GM21825 (cell line): ENCODE data around the gene NTS.
A peak's percentile ranks its signal among the peaks of the same experiment; 100 is the strongest.

Experiments
- ATAC-seq: cut with Tn5 transposase; IDR thresholded peaks from one replicate; pipeline ENCODE4 v1.9.1; 2021; ENCODE audit warnings: mild to moderate bottlenecking, moderate library complexity; ENCODE audit not compliant: unreplicated experiment

The NTS gene, protein sequence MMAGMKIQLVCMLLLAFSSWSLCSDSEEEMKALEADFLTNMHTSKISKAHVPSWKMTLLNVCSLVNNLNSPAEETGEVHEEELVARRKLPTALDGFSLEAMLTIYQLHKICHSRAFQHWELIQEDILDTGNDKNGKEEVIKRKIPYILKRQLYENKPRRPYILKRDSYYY

DNA sequence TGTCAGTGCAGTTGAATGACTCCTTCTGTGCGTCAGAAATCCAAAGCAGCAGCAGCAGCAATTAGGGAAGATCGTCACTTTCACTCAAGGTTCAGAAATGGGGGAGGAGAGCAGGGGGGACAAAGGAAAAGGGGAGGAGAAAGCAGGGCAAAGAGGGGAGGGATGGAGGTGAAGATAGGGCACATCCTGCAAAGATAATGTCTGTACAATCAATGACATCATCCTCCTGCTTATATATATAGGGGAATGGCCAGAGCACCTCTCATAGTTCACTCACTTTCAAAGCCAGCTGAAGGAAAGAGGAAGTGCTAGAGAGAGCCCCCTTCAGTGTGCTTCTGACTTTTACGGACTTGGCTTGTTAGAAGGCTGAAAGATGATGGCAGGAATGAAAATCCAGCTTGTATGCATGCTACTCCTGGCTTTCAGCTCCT is at the start of gene NTS:
Gene NTS, plus strand, starts transcription at position 265 of the 431 bp plus-strand sequence. Its CDS starts 109 bp downstream, at position 374.
- ATAC-seq, result peak; percentile 85

DNA sequence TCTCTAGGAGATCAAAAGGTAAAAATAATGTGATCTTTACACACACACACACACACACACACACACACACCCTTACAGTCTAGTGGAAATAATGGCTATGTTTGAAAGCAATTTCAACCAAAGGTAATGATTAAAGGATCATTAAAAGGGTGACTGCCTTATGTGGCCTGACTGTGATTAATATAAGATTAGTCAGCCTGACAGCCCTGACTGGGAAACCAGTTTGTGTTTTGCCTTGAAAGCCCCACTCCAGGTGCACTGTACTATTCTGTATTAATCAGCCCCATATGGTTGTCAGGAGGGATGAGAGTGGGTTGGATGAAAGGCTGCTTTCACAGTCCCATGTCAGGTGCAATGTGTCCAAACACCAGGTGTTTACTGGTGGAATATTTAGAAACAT is 48.3 kb upstream of the NTS start:
- ATAC-seq, result no peak

DNA sequence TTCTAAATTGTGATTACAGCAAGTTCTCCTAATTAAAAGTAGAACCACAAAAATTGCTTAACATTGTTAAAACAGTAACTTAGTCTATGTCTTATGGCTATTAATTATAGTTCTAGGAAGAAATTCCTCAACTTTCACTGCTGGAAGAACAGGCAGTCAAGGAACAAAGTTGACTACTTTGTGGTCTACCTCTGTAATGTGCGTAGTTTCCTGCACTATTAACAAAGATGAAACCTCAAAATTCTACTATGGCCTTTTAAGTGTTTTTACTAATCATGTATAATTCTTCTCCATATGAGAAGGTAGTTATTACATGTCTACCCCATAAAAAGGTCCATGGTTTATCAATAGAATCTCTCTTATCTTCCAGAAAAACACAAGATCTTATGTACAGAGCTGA is 45.5 kb upstream of the NTS start:
- no peak for ATAC-seq

DNA sequence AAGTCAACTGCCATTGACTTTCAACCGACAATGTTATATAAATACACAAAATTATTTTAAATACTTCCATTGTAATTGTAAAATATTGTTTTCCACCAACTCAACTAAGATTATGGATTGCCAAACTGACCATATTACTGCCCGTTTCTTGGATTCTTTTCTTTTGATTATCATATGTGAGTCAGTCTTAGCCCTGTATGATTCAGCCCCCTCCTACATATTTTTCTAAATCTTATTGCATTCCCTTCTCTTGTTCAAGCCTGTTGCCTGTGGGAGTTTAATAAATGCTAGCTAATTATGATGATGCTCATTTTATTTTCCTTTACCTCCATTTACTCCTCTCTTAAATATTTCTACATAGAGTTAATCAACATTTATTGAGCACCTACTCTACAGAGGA is 44.7 kb upstream of the NTS start:
- ATAC-seq, result no peak

DNA sequence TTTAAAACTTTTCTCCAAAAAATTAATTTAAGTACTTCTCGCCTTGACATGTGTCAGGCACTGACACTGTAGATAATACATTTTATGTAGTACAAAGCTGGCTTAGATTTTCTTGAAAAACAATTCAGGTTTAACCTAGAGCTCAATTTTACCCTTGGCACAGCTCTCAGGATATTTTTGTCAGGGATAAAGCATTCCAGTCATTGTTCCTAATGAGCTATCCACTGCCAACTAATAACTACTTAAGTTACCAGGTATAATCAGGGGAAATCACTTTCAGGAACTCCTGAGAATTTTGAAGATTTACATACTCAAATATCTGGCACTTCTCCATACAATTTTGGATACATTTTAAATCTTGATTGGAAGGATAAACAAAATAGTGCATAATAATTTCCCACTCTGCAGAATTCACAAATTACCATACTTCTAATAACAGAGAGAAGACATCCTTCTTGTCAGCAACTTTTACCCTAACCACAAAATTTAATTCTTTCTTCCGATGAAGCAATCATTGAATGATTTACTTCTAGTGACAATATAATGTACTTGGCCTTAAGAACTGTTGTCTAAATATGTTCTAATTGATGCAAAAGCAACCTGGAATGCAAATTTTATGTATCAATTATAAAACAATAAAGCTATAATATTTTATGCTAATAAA is 42.6 kb upstream of the NTS start:
- no peak for ATAC-seq

DNA sequence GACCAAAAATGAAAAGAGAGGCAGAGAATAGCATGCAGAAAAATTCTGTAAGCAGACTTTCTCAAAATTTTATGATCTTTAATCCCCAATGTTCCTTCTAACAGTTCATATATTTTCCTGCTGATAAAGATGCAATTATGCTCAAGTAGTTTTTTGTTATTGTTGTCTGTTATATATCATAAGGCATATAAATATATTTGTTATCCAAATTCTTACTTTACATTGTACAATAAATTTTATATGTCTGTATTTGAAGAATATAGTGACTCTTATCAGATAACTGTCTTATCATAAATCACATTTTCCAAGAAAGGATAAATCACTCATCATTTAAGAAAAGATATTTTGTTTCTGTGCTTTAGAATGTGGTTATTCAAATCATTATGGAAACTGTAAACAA is 40.5 kb upstream of the NTS start:
- no peak for ATAC-seq

DNA sequence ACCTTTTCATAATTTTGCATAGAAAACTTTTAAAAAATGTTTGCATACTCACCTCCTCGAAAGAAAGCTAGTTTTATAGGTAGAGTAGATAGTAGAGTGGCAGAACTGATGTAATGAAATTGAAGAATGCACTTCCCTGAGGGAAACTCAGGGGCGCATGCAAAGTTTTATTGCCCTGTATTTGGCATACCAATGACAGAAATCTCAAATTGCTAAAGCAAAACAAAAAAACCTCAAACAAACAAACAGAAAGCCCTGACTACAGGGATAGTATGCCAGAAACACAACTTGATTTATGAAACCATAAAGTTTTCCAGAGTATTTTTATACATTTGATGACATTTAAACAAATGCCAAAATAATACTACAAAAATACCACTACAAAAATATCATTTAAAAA is 39.7 kb upstream of the NTS start:
- ATAC-seq, result no peak

DNA sequence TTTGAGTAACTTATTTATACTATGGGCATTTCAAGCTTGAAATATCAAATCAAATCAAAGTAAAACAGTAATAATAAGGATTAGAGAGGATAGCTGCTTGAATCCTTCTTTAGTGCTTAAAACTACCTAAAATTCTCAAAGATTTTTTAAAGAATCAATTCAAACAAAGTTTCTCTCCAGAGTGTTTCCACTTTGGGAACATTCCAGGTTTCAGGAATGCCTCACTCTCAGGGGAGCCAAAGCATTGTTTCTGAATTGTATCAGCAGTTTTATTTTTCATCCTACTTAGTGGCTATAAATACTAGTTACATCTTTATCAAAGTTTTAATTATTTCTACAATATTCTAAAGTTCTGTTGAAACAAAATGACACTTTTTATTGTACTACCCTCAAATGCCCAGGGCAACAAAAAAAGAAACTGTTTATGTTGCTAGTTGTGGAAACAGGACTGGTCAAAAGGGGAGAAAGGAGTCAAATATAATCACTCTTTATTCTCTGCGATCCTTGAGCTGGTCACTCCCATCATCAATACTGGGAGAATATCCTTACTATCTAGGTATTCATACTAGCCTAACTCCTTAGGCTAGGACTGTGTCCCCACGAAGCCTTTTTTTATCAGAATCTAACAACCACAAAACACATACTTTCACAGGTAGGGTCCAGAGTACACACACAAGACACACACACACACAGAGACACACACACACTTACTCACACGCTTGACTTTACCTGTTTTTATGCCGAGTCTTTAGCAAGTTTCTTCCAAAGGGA is 38.5 kb upstream of the NTS start:
- ATAC-seq, result no peak

DNA sequence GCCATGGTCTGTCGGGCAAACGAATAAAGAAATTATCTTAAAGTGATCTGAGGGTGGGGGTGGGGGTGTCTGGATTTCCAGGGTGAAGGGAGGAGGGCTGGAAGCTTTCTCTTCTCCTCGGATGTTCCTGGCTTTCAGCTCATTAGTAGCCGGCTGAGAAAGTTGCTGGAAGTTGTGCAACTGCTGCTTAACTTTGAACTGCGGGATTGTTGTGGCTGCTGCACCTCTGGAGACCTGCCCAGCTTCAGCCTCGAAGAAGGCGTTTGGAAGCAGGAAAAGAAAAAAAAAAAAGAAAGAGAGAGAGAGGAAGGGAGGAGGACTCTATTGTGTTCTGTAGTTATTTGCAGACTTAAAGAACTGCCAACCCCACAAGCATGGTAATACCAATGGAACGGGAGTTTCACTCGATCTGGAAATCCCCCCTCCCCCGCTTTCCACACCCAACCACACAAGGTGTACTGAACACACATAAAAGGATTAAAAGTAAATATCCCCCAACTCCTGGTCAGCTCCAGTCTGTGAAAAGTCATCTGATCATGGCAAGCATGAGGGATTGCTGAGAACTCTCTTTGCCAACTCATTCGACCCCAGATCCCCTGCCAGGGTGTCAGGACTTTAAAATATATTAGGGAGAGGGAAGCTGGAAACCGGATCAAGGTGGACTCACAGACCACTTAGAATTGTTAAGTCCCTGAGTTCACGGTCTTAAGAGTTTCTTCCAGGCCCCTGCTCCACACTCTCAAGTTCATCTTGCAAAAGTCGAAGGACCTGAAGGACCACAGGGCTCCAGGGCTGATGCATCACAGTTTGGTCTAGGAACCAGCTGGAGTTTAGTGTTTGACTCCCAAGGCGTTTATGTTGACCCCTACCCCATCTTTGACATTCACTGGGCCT is 37.7 kb upstream of the NTS start, which contains the start of gene RASSF9:
Gene RASSF9, minus strand, starts transcription at position 213 of the 894 bp plus-strand sequence. Its CDS starts 208 bp downstream, at position 5.
- no peak for ATAC-seq

DNA sequence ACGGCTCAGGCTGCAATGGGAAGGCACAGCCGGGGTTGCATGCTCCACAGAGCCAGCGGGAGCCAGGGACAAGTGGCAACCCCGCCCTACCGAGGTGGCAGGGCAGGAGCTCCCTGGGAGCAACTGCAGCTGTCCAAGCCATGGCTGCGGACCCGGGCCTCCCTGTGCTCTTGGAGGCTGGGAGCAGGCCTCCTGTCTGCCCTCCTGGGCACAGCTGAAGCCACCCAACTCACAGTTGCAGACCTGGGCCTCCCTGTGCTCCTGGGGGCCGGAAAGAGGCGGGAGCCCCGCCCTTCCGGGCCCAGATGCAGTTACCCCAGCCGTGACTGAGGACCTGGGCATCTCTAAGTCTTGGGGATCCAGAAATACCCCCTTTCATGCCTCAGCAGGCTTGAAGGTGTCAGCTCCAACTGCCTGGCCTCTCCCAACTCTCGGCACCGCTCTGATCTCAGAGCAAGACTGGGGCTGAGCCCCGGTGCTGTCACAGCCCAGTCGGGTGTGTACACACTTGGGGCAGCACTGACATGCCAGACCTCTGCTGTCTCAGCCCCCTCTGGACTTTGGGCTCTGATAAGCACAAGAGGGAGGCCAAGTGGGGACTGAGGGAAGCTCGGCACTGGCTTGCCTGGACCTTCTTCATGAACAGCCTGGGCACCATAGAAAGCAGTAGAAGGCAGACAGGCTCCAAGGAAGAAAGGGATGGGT is 30.3 kb upstream of the NTS start:
- no peak for ATAC-seq

DNA sequence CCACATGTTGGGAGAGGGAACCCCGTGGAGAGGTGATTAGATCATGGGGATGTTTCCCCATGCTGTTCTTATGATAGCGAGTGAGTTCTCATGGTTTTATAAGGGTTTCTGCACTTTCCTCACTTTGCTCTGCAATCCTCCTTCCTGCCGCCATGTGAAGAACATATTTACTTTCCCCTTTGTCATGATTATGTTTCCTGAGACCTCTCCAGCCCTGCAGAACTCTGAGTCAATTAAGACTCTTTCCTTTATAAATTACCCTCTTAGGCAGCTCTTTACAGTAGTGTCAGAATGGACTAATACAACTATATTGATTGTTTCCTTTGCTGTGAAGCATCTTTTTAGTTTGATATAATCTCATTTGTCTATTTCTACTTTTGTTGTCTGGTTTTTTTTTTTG is 24.8 kb upstream of the NTS start:
- ATAC-seq, result no peak

DNA sequence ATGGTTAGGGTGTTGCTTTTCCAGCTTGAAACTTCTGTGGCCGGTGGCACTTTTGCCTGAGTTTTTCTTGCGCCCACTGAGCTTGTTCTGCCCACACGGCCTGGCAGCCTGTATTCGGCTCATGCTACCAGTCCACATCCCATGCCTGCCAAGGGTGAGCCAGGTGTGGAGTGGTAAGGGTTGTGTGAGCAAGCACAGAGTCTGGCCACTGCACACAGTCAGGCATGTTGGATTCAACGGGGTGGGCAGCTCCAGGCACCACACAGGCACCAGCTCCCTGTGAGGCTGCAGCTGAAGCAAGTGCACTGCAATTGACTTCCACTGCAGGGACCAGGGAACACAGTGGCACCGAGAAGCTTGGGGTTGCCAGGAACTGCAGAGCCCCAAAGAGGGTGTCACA is 18.8 kb upstream of the NTS start:
- ATAC-seq, result no peak

DNA sequence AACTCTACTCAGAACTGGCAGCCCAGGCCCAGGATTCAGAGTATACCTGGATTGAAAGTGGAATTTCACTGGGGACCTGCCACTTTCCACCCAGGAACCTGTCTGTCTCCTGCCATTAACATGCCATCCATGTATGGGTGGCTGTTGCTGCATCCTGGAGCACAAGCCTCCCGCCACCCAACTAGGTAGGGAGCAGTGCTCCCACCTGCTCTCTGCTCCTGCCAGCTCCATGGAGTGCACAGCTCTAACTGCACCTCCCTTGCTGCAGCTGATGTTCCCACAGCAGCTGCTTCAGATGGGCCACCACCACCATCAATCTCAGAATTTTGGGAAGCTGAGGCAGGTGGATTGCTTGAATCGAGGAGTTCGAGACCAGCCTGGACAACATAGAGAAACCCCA is 17.1 kb upstream of the NTS start:
- ATAC-seq, result no peak

DNA sequence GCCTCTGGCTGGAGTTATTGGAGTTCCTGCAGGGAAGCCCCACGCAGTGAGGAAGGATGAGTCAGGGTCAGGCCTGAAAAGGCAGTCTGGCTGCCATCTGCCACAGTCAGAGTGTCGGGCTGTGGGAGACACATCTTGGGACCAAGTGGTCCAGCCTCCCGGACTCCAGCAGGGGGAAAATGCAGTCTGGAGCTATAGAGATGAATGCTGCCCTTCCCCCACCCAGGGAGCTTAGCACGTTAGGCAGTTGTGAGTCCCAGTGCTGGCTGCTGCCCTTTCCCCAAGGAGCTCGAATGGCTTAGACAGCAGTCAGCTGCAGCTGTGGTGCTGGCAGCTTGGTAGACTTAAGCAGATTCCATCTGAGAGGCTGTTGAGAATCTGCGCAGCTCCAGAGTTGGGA is 8.2 kb upstream of the NTS start:
- no peak for ATAC-seq

DNA sequence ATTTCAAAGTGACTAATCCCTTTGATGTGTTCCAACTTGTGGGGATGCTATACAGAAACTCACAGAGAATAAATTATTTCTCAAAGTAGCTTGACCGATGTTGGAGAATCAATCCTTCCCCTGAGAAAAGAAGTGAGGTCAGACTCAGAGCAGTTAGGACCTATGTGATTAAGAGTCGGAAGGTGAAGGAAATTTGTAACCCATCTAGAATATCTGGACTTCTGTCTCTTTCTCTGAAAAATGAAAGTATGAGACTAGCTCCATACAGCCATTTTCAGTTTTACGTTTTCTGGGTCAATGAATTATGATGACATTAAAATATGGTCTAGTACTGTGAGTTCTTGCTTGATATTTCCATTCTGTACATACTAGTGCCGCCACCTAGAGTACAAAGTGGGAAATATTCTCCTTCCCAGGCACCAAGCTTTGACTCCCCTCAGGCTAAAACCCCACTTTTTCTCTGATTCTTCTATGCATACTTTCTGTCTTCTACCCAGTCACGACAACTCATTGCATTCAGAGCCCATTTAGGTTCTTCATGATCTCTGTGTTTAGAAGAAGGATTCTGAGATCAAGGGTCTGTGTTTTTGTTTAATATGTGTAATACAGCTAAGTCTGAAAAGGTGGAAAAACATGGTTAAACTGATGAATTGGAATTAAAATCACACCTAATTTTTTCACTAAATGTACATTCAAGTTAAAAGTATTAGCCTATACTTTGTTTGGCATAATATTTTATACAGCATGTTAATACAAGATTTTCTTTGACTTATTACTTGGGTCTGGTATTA is 6.9 kb upstream of the NTS start:
- peak; percentile 87 for ATAC-seq

DNA sequence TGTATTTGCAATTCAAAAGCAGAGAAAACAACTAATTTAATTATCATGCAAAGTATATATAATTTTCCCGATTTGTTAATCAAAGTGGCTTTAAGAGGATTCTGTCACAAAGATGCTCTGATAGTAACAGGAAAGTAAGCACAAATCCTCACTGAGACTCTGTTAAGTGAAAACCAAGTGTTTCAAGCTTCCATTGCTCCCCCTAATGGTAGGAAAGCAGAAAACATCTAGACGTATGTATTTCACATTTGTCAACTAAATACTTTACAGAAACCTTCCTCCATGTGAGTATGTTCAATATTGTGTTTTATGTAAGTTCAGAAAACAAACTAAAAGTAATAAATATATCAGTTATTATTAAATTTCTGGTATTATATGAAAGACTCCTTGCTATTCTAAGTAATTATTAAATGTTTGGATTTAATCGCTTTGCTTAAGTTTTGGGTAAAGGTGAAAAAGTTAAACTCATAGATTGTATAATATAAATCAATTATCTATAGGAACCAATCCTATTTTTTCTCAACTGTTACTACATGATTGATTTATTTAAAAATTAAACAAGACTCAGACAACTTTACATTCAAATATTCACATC is 1.5 kb upstream of the NTS start:
- ATAC-seq, result peak; percentile 72

DNA sequence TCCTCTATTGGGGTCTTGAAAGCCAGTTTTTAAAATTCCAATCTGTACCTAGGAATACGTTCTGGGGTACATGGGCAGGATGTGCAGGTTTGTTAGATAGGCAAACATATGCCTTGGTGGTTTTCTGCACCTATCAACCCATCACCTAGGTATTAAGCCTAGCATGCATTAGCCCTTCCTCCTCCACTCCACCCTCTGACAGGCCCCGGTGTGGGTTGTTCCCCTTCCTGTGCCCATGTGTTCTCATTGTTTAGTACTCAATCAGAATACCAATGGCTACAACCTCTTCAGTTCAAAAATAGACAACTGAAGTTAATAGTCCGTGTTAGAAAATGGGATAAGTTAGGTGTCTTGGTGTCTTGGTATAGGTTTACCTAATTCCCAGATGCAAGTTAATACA is 3.4 kb downstream of the NTS start:
- no peak for ATAC-seq

DNA sequence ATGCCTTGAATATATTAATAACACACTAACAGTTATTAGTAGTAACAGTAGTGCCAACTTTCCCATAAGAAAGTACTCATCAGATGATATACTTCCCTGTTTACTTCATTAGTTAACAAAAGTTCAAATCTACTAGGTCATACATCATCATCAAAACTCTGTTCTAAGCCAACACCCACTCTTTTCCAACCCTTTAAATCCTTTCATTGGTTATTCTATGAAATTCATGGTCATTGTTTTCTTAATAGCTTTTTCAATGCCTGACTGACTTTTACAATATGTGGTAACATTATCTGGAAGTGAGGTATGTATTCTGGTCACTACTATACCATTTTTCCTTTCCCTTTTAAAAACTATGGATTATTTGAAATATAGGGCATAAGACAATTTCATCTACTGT is 9.7 kb downstream of the NTS start:
- no peak for ATAC-seq

DNA sequence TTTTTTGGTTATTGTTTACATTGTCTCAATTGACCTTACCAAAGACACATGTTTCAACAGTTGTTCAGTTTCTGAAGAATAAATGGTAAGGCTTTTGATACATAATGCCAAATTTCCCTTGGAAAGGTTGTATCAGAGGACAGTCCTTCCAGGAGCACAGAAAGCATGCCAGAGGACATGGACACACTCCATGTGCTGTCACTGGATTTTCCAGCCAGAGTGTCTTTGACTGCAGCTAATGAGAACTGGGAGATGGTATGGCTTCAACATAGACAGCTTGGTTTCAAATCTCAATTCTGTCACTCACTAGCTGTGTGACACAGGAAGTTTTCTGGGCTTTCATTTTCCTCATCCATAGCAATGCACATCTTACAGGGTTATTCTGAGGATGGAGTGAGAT is 20.6 kb downstream of the NTS start:
- ATAC-seq, result no peak
